Globus pallidus (tissue), 1 donor: Measurements from ENCODE around the gene METTL25.
A peak's percentile ranks its signal among the peaks of the same experiment; 100 is the strongest.

ENCODE experiments used
- DNase-seq: peaks from one replicate; pipeline ENCODE4 v3.0.0-alpha.2; 2015; ENCODE audit warnings: low spot score

The METTL25 gene

GRCh38 chr12:82473111-82473754 is 114.9 kb downstream of the METTL25 start:
- no peak for DNase-seq

DNA sequence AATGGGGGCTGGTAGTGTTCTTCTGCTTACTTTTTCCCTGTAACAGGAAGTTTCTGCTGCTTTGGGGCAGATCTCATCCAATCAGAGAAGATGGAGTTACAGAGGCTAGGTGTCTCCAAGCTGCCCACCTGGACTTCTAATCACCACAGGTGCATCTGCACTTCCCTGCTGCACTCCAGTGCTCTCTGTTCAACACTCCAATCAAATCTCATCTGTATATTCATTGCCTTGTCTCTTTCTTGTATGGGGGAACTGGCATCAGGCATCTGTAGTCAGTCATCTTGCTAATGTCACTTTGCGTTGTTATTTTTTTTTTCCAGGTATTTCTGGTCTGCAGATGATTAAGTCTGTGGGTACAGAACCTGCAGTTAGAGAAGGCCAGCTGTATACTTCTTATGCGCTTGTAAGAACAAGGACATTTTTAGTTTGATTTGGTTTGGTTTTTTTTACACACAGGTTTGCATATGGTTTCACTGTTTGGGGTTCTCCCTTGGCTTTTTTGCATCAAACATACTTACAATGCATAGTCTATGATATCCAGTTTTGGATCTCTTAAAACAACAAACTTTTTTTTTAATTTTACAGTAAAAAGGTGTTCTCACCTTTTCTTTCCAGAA is 116.0 kb downstream of the METTL25 start:
- DNase-seq = no peak

GRCh38 chr12:82474798-82475184 is 116.5 kb downstream of the METTL25 start:
- DNase-seq = no peak

- DNase-seq = no peak
Measured at GRCh38 chr12:82475211-82475610, 116.9 kb downstream of the METTL25 start.

GRCh38 chr12:82476511-82476910 is 118.2 kb downstream of the METTL25 start:
- no peak for DNase-seq

DNA sequence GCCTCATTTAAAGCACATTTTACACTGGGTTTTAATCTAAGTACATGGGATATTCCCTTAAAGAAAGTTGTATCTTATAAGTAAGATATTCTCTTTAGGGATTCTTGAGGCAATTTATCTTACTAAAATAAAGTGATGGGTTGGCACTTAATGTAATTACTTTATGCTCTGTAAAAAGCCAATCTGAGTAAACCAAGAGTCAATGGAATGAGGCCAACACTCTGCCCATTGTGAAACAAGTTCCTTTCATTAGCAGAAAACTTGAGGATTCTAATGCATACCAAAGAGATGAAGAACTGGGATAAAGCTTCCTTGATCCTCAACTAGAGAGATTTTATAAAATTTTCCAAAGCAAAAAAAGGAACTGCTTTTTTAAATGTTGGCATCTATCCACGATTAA is 121.2 kb downstream of the METTL25 start:
- DNase-seq = no peak

GRCh38 chr12:82480606-82481005 is 122.3 kb downstream of the METTL25 start:
- DNase-seq = no peak

DNA sequence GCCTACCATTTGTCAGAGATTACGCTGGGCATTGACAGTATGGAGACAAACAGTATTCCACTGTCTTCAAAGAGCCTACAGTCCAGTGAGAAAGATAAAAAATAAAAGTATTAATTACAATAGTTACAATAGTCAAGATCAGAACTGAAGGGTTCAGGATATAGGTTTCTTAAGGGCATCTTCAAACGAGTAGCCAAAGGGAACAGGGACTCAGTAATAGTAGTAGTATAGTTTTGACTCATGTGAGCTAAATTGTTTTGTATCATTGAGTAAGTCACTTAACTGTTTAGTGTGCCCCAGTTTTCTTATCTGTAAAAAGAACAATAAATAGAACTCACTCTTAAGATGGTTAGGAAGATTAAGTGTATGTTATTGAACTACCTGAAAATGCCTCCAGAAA is 123.6 kb downstream of the METTL25 start:
- DNase-seq = no peak

DNA sequence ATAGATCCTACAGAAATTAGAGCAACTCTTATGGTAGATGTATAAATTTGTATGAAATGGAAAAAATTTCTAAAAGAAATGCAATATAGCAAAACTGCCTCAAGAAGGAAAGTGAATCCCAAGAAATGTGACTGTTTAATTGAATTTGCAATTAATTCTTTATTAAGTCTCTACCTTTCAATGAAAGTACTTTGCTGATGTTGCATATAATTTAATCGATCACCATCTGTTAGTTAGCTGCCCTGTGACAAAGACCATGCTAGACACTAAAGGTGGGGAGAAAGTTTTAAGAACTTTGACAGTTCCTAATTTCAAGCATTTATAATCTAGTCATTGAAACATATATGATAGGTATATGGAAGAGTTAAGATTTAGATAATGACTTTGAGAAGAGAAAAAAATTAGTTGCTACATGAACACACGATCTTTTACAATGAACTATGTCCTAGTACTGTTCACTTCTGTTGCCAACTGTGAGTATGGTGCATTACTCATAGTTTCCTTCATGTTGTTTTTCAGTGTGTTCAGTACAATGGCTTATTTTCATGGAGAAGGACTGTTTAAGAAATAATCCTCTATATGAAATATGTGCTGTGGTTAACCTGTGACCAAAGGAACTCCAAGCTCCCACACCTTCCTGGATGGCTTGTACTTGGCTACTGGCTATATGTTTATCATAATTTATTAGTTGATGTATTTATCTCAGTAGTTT is 128.4 kb downstream of the METTL25 start:
- no peak for DNase-seq

DNA sequence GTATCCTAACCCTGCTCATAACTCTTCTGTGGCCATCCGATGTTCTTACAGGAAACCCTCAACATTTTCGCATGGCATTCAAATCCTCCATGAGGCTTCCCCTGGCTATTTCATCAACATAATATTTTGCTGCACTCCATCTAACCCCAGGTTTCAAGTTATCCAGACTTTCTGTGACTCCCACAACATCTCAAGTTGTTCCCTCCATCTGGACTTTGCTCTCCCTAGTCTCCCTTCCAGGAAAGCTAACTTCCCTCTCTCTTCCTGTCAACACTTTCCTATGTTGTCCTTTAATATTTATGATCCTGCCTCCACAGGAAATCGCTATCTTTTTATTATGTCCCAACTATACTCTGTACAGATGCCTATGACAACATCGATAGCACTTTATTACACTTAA is 146.1 kb downstream of the METTL25 start:
- DNase-seq = no peak

DNA sequence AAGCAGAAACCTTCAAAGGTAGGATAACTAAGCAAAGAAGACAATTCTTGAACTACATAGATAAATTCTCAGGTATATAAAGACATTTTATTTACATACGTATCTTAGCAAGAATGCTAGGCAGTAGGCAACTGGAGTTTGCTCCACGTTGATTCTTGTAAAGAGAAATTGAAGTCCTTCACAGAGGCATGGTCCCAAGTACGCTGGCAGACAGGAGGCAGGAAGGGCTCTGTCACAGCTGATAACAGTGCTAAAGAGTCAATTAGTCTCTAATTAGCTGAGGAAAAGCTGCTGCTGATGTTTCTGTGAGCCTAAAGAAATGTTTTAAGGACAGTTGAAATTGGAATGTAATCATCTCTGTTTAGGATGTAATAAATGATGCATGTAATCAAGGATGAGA is 146.8 kb downstream of the METTL25 start:
- no peak for DNase-seq

GRCh38 chr12:82507686-82508085 is 149.4 kb downstream of the METTL25 start:
- no peak for DNase-seq

DNA sequence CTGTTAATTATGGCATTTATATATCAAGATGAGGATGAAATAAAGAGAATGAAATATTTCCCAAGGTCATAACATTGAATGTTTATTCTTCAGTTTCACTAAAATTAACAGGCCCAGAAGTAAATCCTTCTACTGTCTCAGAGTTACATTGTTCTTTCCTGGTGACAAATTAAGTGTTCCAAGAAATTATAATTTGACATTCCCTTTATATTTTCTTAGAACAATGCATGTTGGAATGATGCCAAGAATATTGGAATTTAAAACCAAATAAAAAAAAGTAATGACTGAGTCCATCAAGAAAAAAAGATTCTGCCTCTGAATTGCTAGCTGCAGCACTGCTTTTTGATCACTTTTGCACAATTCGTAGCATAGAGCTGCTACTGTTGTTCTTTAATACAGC is 152.1 kb downstream of the METTL25 start:
- no peak for DNase-seq

GRCh38 chr12:82514880-82515279 is 156.6 kb downstream of the METTL25 start:
- no peak for DNase-seq

DNA sequence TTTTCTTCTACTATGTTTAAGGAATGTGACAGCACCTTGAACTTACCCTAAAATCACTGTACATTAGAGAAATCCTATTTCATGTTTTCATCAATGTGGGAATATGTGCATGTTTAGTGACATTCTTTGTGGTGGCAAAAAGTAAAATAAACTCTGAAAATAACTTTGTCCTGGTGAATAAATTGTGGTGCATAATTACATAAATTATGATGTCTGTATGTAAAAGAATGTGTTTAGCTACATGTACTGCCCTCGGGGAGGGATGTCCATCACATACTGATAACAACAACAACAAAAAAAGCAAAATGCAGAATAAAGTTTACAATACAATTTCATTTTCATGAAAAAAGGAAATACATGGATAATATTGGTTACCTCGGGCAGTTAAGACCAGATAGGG is 157.3 kb downstream of the METTL25 start:
- no peak for DNase-seq

DNA sequence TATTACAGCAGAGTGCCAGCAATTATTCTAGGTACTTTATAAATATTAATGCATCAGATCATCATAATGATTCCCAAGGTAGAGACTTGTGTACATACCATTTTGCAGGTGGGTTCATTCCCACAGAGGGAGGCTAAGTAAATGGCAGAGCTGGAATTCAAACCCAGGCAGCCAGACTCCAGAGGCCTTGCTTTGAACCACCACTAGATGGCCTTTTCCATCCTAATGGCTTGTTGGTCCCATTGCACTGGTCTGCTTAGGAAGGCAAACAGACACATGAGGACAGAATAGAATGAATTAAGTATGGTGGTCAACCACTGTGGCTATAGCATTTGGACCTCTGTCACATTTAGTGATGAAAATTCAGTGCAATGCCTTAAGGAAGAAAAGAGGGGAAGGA is 158.7 kb downstream of the METTL25 start:
- no peak for DNase-seq

GRCh38 chr12:82517808-82518207 is 159.5 kb downstream of the METTL25 start:
- DNase-seq = no peak

GRCh38 chr12:82519510-82519909 is 161.2 kb downstream of the METTL25 start:
- DNase-seq = no peak

- no peak for DNase-seq
Measured at GRCh38 chr12:82522285-82522684, 164.0 kb downstream of the METTL25 start.

- no peak for DNase-seq
Measured at GRCh38 chr12:82522762-82523161, 164.4 kb downstream of the METTL25 start.

DNA sequence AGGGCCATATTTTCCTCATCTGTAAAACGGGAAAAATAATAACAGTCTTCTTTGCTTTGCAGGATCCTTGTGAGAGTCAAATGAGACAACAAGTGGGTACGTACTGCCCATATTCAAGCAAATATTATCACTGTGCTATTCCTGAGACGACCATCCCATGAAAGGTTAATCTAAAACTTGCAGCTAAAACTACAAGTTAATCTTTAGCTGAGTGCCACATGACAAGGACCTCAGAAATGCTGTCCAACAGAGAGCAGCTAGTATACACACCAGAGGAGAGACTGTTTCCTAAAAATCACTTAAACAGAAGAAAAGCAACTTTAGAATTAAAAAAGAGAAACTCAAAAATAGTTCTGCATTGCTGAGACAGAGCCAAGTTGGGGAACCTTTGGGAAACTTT is 165.7 kb downstream of the METTL25 start:
- peak; percentile 45 for DNase-seq

GRCh38 chr12:82524641-82525040 is 166.3 kb downstream of the METTL25 start:
- DNase-seq = peak; percentile 54

DNA sequence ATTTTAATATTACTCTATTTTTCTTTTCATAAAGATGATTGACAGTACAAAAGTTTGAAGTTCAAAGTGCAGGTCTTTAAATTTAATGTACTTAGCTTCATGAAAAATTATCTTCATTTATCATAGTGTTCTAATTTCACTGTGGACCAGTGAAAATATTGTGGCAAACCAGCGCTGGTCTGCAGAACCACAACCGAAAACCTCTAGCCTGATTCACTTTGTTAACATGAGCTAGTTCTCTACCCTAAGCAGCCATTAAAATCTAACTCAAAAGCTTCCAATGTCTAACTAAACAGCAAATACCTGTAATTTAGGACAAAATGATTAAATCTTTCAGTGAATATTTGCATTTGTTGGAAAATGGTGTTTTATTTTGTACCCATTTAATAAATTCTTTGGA is 167.3 kb downstream of the METTL25 start:
- DNase-seq = peak; percentile 28
